T-helper 1 cell treated with Interleukin-12 subunit alpha and Interleukin-12 subunit beta and Interleukin-4 antibody, amounts not matched to agents 30 μg/mL and 1 μg/mL, for 36 hours (primary cell): ENCODE measurements around the gene IFI16.
A peak's percentile ranks its signal among the peaks of the same experiment; 100 is the strongest.
"Not testable (repeated sequence)": the region's sequence is repeated elsewhere in the genome, so short reads cannot be mapped to it uniquely, and the experiment has no call there.

Experiments
- H3K27ac Mint-ChIP-seq: one replicate; pipeline ENCODE4 v1.8.0; 2021; ENCODE audit warnings: mild to moderate bottlenecking, mixed read lengths
- H3K27me3 Mint-ChIP-seq: one replicate; pipeline ENCODE4 v1.8.0; 2021; ENCODE audit warnings: low read depth, mixed read lengths
- H3K36me3 Mint-ChIP-seq: one replicate; pipeline ENCODE4 v1.8.0; 2021; ENCODE audit warnings: low read depth, mixed read lengths
- H3K4me1 Mint-ChIP-seq: one replicate; pipeline ENCODE4 v1.8.0; 2021; ENCODE audit warnings: low read depth, mixed read lengths
- H3K4me3 Mint-ChIP-seq: one replicate; pipeline ENCODE4 v1.8.0; 2021; ENCODE audit warnings: mild to moderate bottlenecking, moderate library complexity, mixed read lengths
- H3K9me3 Mint-ChIP-seq: one replicate; pipeline ENCODE4 v1.8.0; 2021; ENCODE audit warnings: mixed read lengths

The IFI16 gene

GRCh38 chr1:159014851-159015250, 5.1 kb downstream of the IFI16 start:
- Mint-ChIP-seq H3K9me3 (no peaks in the 10 kb centered on the region), H3K36me3 (peaks cover 80% of the 10 kb centered on the region), H3K27ac (peak overlapping the region; percentile 89), H3K4me3 (peak overlapping the region; percentile 96), H3K4me1 (peaks cover 58% of the 10 kb centered on the region), H3K27me3 (no peaks in the 10 kb centered on the region)

GRCh38 chr1:159015440-159015909, 5.8 kb downstream of the IFI16 start:
- H3K4me1 Mint-ChIP-seq, result peaks cover 64% of the 10 kb centered on the region
- peak overlapping the region; percentile 92 for H3K27ac Mint-ChIP-seq
- H3K4me3 Mint-ChIP-seq, result peak overlapping the region; percentile 83
- H3K27me3 Mint-ChIP-seq, result no peaks in the 10 kb centered on the region
- H3K36me3 Mint-ChIP-seq, result peaks cover 80% of the 10 kb centered on the region
- H3K9me3 Mint-ChIP-seq, result no peaks in the 10 kb centered on the region

GRCh38 chr1:159023723-159024122, 14.0 kb downstream of the IFI16 start:
- Mint-ChIP-seq H3K27me3 (no peaks in the 10 kb centered on the region), H3K4me3 (no peak overlapping the region), H3K36me3 (peaks cover 83% of the 10 kb centered on the region), H3K9me3 (no peaks in the 10 kb centered on the region), H3K4me1 (peaks cover 69% of the 10 kb centered on the region), H3K27ac (no peak overlapping the region)

- H3K9me3 Mint-ChIP-seq, result no peaks in the 10 kb centered on the region
- peaks cover 68% of the 10 kb centered on the region for H3K4me1 Mint-ChIP-seq
- H3K4me3 Mint-ChIP-seq, result no peak overlapping the region
- no peak overlapping the region for H3K27ac Mint-ChIP-seq
- no peaks in the 10 kb centered on the region for H3K27me3 Mint-ChIP-seq
- H3K36me3 Mint-ChIP-seq, result peaks cover 80% of the 10 kb centered on the region
Measured at GRCh38 chr1:159025043-159025442, 15.3 kb downstream of the IFI16 start.

GRCh38 chr1:159026841-159027240, 17.1 kb downstream of the IFI16 start:
- Mint-ChIP-seq H3K4me3 (peak overlapping the region; percentile 30), H3K4me1 (peaks cover 69% of the 10 kb centered on the region), H3K27ac (peak overlapping the region; percentile 28), H3K36me3 (peaks cover 79% of the 10 kb centered on the region)
- H3K9me3 Mint-ChIP-seq, H3K27me3 Mint-ChIP-seq: not testable (repeated sequence)

GRCh38 chr1:159030311-159030710, 20.6 kb downstream of the IFI16 start:
- Mint-ChIP-seq H3K36me3 (peaks cover 83% of the 10 kb centered on the region), H3K4me1 (peaks cover 65% of the 10 kb centered on the region), H3K9me3 (no peaks in the 10 kb centered on the region), H3K4me3 (peak overlapping the region; percentile 42), H3K27me3 (no peaks in the 10 kb centered on the region), H3K27ac (peak overlapping the region; percentile 50)

GRCh38 chr1:159030877-159031447, 21.3 kb downstream of the IFI16 start:
- peaks cover 64% of the 10 kb centered on the region for H3K4me1 Mint-ChIP-seq
- no peaks in the 10 kb centered on the region for H3K27me3 Mint-ChIP-seq
- H3K4me3 Mint-ChIP-seq, result no peak overlapping the region
- no peak overlapping the region for H3K27ac Mint-ChIP-seq
- H3K9me3 Mint-ChIP-seq, result no peaks in the 10 kb centered on the region
- peaks cover 84% of the 10 kb centered on the region for H3K36me3 Mint-ChIP-seq

- Mint-ChIP-seq H3K9me3 (no peaks in the 10 kb centered on the region), H3K4me3 (no peak overlapping the region), H3K4me1 (peaks cover 45% of the 10 kb centered on the region), H3K27me3 (no peaks in the 10 kb centered on the region), H3K36me3 (peaks cover 63% of the 10 kb centered on the region), H3K27ac (no peak overlapping the region)
Measured at GRCh38 chr1:159040206-159040605, 30.5 kb downstream of the IFI16 start.

- Mint-ChIP-seq H3K4me3 (no peak overlapping the region), H3K4me1 (peaks cover 39% of the 10 kb centered on the region), H3K9me3 (no peaks in the 10 kb centered on the region), H3K27ac (peak overlapping the region; percentile 26), H3K36me3 (peaks cover 61% of the 10 kb centered on the region), H3K27me3 (no peaks in the 10 kb centered on the region)
Measured at GRCh38 chr1:159040893-159041724, 31.4 kb downstream of the IFI16 start.

GRCh38 chr1:159046486-159046885, 36.8 kb downstream of the IFI16 start:
- Mint-ChIP-seq H3K4me1 (peaks cover 35% of the 10 kb centered on the region), H3K36me3 (peaks cover 56% of the 10 kb centered on the region)
- not testable (repeated sequence) for H3K27me3 Mint-ChIP-seq

GRCh38 chr1:159051436-159051835, 41.7 kb downstream of the IFI16 start:
- no peaks in the 10 kb centered on the region for H3K9me3 Mint-ChIP-seq

More at GRCh38 chr1:159046486-159046885, 36.8 kb downstream of the IFI16 start:
- peak overlapping the region; percentile 60 for H3K27ac Mint-ChIP-seq
- H3K9me3 Mint-ChIP-seq, result not testable (repeated sequence)
- H3K4me3 Mint-ChIP-seq, result peak overlapping the region; percentile 8

GRCh38 chr1:159054427-159054826, 44.7 kb downstream of the IFI16 start:
- Mint-ChIP-seq H3K27ac (peak overlapping the region; percentile 13), H3K27me3 (no peaks in the 10 kb centered on the region), H3K4me1 (peaks cover 36% of the 10 kb centered on the region), H3K9me3 (no peaks in the 10 kb centered on the region), H3K4me3 (no peak overlapping the region), H3K36me3 (peaks cover 65% of the 10 kb centered on the region)

More at GRCh38 chr1:159051436-159051835, 41.7 kb downstream of the IFI16 start:
- H3K4me1 Mint-ChIP-seq, result peaks cover 37% of the 10 kb centered on the region
- H3K27me3 Mint-ChIP-seq, result no peaks in the 10 kb centered on the region
- H3K36me3 Mint-ChIP-seq, result peaks cover 69% of the 10 kb centered on the region
- no peak overlapping the region for H3K4me3 Mint-ChIP-seq
- peak overlapping the region; percentile 10 for H3K27ac Mint-ChIP-seq

- no peak overlapping the region for H3K4me3 Mint-ChIP-seq
- H3K4me1 Mint-ChIP-seq, result peaks cover 32% of the 10 kb centered on the region
- peak overlapping the region; percentile 58 for H3K27ac Mint-ChIP-seq
- no peaks in the 10 kb centered on the region for H3K27me3 Mint-ChIP-seq
- H3K9me3 Mint-ChIP-seq, result no peaks in the 10 kb centered on the region
- H3K36me3 Mint-ChIP-seq, result peaks cover 60% of the 10 kb centered on the region
Measured at GRCh38 chr1:159055181-159055641, 45.5 kb downstream of the IFI16 start.

GRCh38 chr1:159056069-159056698, 46.5 kb downstream of the IFI16 start:
- Mint-ChIP-seq H3K4me1 (peaks cover 30% of the 10 kb centered on the region), H3K4me3 (no peak overlapping the region), H3K27ac (peak overlapping the region; percentile 77), H3K36me3 (peaks cover 55% of the 10 kb centered on the region), H3K27me3 (no peaks in the 10 kb centered on the region), H3K9me3 (no peaks in the 10 kb centered on the region)
